Endothelial cell of umbilical vein (primary cell): ENCODE results near the gene NHLRC4. TPM values are rescaled to one million over a fixed set of nuclear protein-coding genes. Genes with fewer than 3 reads are reported as not detected.

Experiments used
- BruUV-seq: library from RNA; stranded (reverse); fragments of 400-500 nt; replicated peaks from 2 replicates; lab custom pipeline; 2021; lab: Mats Ljungman, UMichigan
- CTCF ChIA-PET: fragments of 300-600, 350-600 bp; sonication (Branson Sonifier 250); formaldehyde crosslinking; loops from one replicate; lab custom pipeline; 2021; ENCODE audit warnings: antibody characterized with exemption, inconsistent platforms; lab: Charles Lee
- POLR2A ChIA-PET: fragments of 300-600, 350-600 bp; sonication (Branson Sonifier 250); formaldehyde crosslinking; loops from one replicate; lab custom pipeline; 2021; ENCODE audit warnings: antibody characterized with exemption, inconsistent platforms; lab: Charles Lee
- DNase-seq: peaks from one replicate; pipeline ENCODE4 v3.0.0-alpha.2; 2011; ENCODE audit warnings: low read depth, low spot score
- FAIRE-seq: peaks from 2 replicates; lab custom pipeline; 2011; peaks lifted over from hg19 to GRCh38; lab: Jason Lieb, UNC
- H2AFZ ChIP-seq: 2 replicates; pipeline ENCODE4 v1.6.0; 2012; ENCODE audit warnings: low read depth, low read length, control low read depth, inconsistent platforms
- H3K27ac ChIP-seq: 2 replicates; pipeline ENCODE4 v1.5.1; 2011; ENCODE audit warnings: low read depth, mild to moderate bottlenecking, control low read depth, low read length, moderate library complexity; ENCODE audit not compliant: insufficient read depth
- H3K27me3 ChIP-seq, 2 experiments: 2 replicates each; pipeline versions ENCODE4 v1.6.0 to v1.6.1; 2011; ENCODE audit warnings: low read length in 2 of 2, mixed read lengths in 1 of 2; ENCODE audit not compliant: control insufficient read depth in 2 of 2, insufficient read depth in 2 of 2
- H3K36me3 ChIP-seq, 2 experiments: 2 replicates in 1 of 2; 3 replicates in 1 of 2; pipeline ENCODE4 v1.5.1; 2011; ENCODE audit warnings: low read length in 2 of 2, mild to moderate bottlenecking in 1 of 2, moderate library complexity in 1 of 2; ENCODE audit not compliant: control insufficient read depth in 2 of 2, insufficient read depth in 2 of 2; ENCODE audit errors: extremely low read depth in 1 of 2
- H3K4me1 ChIP-seq: 3 replicates; pipeline ENCODE4 v1.5.1; 2011; ENCODE audit warnings: mild to moderate bottlenecking, low read length; ENCODE audit not compliant: control insufficient read depth, insufficient read depth; ENCODE audit errors: extremely low read depth
- H3K4me2 ChIP-seq: 2 replicates; pipeline ENCODE4 v1.6.1; 2011; ENCODE audit warnings: low read length, control low read depth, mixed read lengths; ENCODE audit not compliant: insufficient read depth
- H3K4me3 ChIP-seq, 3 experiments: fragments of 200-600 bp in 1 of 3; sonication (generic), shearing (Covaris generic) in 1 of 3; replicated peaks in 1 of 3; 2 replicates each; pipeline ENCODE4 v1.5.1; 2011 to 2016; ENCODE audit warnings: control low read depth in 3 of 3, low read length in 3 of 3, mild to moderate bottlenecking in 2 of 3, inconsistent platforms in 1 of 3, low read depth in 1 of 3, moderate library complexity in 1 of 3; ENCODE audit not compliant: insufficient read depth in 1 of 3
- H3K79me2 ChIP-seq: 2 replicates; pipeline ENCODE4 v1.6.0; 2012; ENCODE audit warnings: low read length, inconsistent platforms; ENCODE audit not compliant: control insufficient read depth, insufficient read depth
- H3K9ac ChIP-seq: replicated peaks from 2 replicates; pipeline ENCODE3; 2011; ENCODE audit warnings: low read length, control low read depth; ENCODE audit not compliant: insufficient read depth; ENCODE audit errors: extremely low read depth
- H3K9me1 ChIP-seq: replicated peaks from 3 replicates; pipeline ENCODE4 v1.6.0; 2011; ENCODE audit warnings: mild to moderate bottlenecking, low read length; ENCODE audit not compliant: control insufficient read depth, insufficient read depth; ENCODE audit errors: extremely low read depth
- H3K9me3 ChIP-seq: replicated peaks from 2 replicates; pipeline ENCODE4 v1.5.1; 2012; ENCODE audit warnings: low read length, inconsistent platforms; ENCODE audit not compliant: control insufficient read depth, insufficient read depth
- H4K20me1 ChIP-seq: replicated peaks from 2 replicates; pipeline ENCODE3; 2011; ENCODE audit warnings: mild to moderate bottlenecking, low read length; ENCODE audit not compliant: control insufficient read depth, insufficient read depth; ENCODE audit errors: extremely low read depth
- CTCF ChIP-seq, 2 donors: IDR thresholded peaks; 1 replicate in 1 of 2; 2 replicates in 1 of 2; pipeline ENCODE4 v1.5.1; 2011; ENCODE audit warnings: low read length in 2 of 2, mild to moderate bottlenecking in 2 of 2, moderate library complexity in 2 of 2, control low read depth in 1 of 2, inconsistent platforms in 1 of 2, low read depth in 1 of 2; ENCODE audit not compliant: insufficient read depth in 1 of 2; ENCODE audit errors: extremely low read depth in 1 of 2
- EZH2 ChIP-seq: IDR thresholded peaks from 2 replicates; pipeline ENCODE4 v1.6.1; 2012; ENCODE audit warnings: borderline replicate concordance, low read depth, mild to moderate bottlenecking, moderate library complexity, low read length, inconsistent platforms; ENCODE audit not compliant: severe bottlenecking
- FOS ChIP-seq: IDR thresholded peaks from 2 replicates; pipeline ENCODE4 v1.6.1; 2011; ENCODE audit warnings: mild to moderate bottlenecking, low read length, moderate library complexity, borderline replicate concordance; ENCODE audit not compliant: insufficient read depth
- GATA2 ChIP-seq: IDR thresholded peaks from 2 replicates; pipeline ENCODE4 v1.7.0; 2011; ENCODE audit warnings: low read depth, mild to moderate bottlenecking, moderate library complexity, mixed read lengths, low read length; ENCODE audit not compliant: insufficient read length, insufficient read depth
- JUN ChIP-seq: IDR thresholded peaks from 2 replicates; pipeline ENCODE4 v1.6.1; 2011; ENCODE audit warnings: borderline replicate concordance, low read depth; ENCODE audit not compliant: insufficient read length, insufficient read depth
- MAX ChIP-seq: IDR thresholded peaks from 2 replicates; pipeline ENCODE4 v1.6.1; 2011; ENCODE audit not compliant: insufficient read depth, insufficient read length
- MYC ChIP-seq: IDR thresholded peaks from one replicate; pipeline ENCODE4 v1.6.1; 2011; ENCODE audit warnings: mild to moderate bottlenecking, low read depth, low read length
- POLR2A ChIP-seq: IDR thresholded peaks from 2 replicates; pipeline ENCODE4 v1.6.1; 2012; ENCODE audit warnings: low read depth, mild to moderate bottlenecking, control low read depth, low read length
- POLR2AphosphoS5 ChIP-seq: IDR thresholded peaks from 2 replicates; pipeline ENCODE4 v1.6.1; 2012; ENCODE audit warnings: low read depth, mild to moderate bottlenecking, control low read depth, low read length, moderate library complexity; ENCODE audit not compliant: insufficient read depth
- dilution Hi-C: fragments of 300-500 bp; cut with MboI; formaldehyde crosslinking; loops from one replicate; pipeline ENCODE4 v1.15.0; 2019; ENCODE audit warnings: low sequenced_read_pairs; ENCODE audit not compliant: extremely low pct_ligation_motif_present
- intact Hi-C: fragments of 100-400 bp; cut with micrococcal nuclease; formaldehyde crosslinking; loops from one replicate; pipeline ENCODE4 v1.10.0; 2022
- polyA plus RNA-seq, 4 experiments: library from polyadenylated mRNA; depleted of rRNA in 3 of 4; stranded (reverse) in 3 of 4; unstranded in 1 of 4; fragments of >200 nt; gene quantifications; 2 replicates each; pipeline versions ENCODE4 v1.2.1 to v1.2.3, GENCODE V29; 2011 to 2012; ENCODE audit warnings: missing spikeins in 1 of 4
- total RNA-seq: library from RNA; stranded (reverse); gene quantifications from 2 replicates; pipeline ENCODE4 v1.2.3, GENCODE V29; 2021

NHLRC4 gene
- total and polyA plus RNA-seq, 2 donors (not counting 3 experiments of a cell fraction or from before 2014, with no cell fraction given) = 0.73 to 0.94 TPM

- dilution Hi-C loops = no loop called here
- H4K20me1 ChIP-seq = no peaks in the 10 kb centered on the region
Measured at GRCh38 chr16:543301-544164, 23.3 kb upstream of the NHLRC4 start.

GRCh38 chr16:544517-544916 lies 22.3 kb upstream of the NHLRC4 start:
- no peaks in the 10 kb centered on the region for H3K9me3 ChIP-seq
- H3K36me3 ChIP-seq = peaks cover 0 to 4% of the 10 kb centered on the region in 2 experiments
- H3K27ac ChIP-seq = no peak overlapping the region
- intact Hi-C loops = no loop called here
- no peaks in the 10 kb centered on the region for H3K4me1 ChIP-seq
- no peaks in the 10 kb centered on the region for H3K9me1 ChIP-seq
- BruUV-seq = no TSS peak
- H3K27me3 ChIP-seq = no peaks in the 10 kb centered on the region
- TF ChIP-seq POLR2A = no peak
- TF ChIP-seq GATA2 = no peak
- TF ChIP-seq EZH2 = no peak
- TF ChIP-seq POLR2AphosphoS5 = no peak
- TF ChIP-seq MAX = no peak
- no peak for TF ChIP-seq JUN
- no peak for TF ChIP-seq FOS
- TF ChIP-seq MYC = no peak
- no peak for TF ChIP-seq CTCF (IDR thresholded peaks at IDR 0.05; ENCODE audit: extremely low read depth in 1 of 2, insufficient read depth in 1 of 2, low read depth in 1 of 2, low read length in 2 of 2)
- no peak overlapping the region for H3K4me3 ChIP-seq
- no peak overlapping the region for H2AFZ ChIP-seq
- no peak overlapping the region for H3K9ac ChIP-seq
- H3K79me2 ChIP-seq = peaks cover 55% of the 10 kb centered on the region
- DNase-seq (no peak), FAIRE-seq (no peak)
- ChIA-PET CTCF (interaction anchor here (2.1 kb wide), 1 partner anchor 10 kb away, joined by 5 read pairs; no protein-coding TSS in a partner anchor), POLR2A (interaction anchor here (0.6 kb wide), 1 partner anchor 12 kb away, joined by 4 read pairs; no protein-coding TSS in a partner anchor)
- no peak overlapping the region for H3K4me2 ChIP-seq
- no peaks in the 10 kb centered on the region for H4K20me1 ChIP-seq
- dilution Hi-C loops = no loop called here

More at GRCh38 chr16:543301-544164, 23.3 kb upstream of the NHLRC4 start:
- Histone ChIP-seq H3K36me3 (peaks cover 0 to 3% of the 10 kb centered on the region in 2 experiments), H3K9me1 (no peaks in the 10 kb centered on the region), H3K27me3 (no peaks in the 10 kb centered on the region), H3K9me3 (no peaks in the 10 kb centered on the region), H3K27ac (no peak overlapping the region), H3K4me3 (no peak overlapping the region), H2AFZ (no peak overlapping the region), H3K79me2 (peaks cover 62% of the 10 kb centered on the region), H3K4me1 (no peaks in the 10 kb centered on the region), H3K9ac (no peak overlapping the region), H3K4me2 (no peak overlapping the region)
- TF ChIP-seq MAX (no peak), EZH2 (no peak), JUN (no peak), MYC (no peak)
- FAIRE-seq = no peak
- intact Hi-C loops = no loop called here
- BruUV-seq = no TSS peak
- no peak for DNase-seq
- ChIA-PET POLR2A (no interaction called here), CTCF (interaction anchor here (1.1 to 2.1 kb wide), 3 partner anchors 11 to 25 kb away, joined by 3 to 5 read pairs (median 3); no protein-coding TSS in a partner anchor)
